Measurements from ENCODE around the gene GMDS.

GRCh38 chr6:2237001-2237400 lies 8.4 kb downstream of the GMDS start:
- no peak for TF ChIP-seq CTCF (IDR thresholded peaks at IDR 0.05; ENCODE audit: low read length)
- TF ChIP-seq EZH2 (optimal IDR thresholded peaks at IDR 0.05; ENCODE audit: low read depth, low read length): no peak
